H1 (cell line): ENCODE data around the gene BYSL. TPM values are rescaled to one million over a fixed set of nuclear protein-coding genes. Genes with fewer than 3 reads are reported as not detected.

Experiments used
- CTCF ChIA-PET: fragments of 300-600 bp; sonication (Branson Sonifier 250); formaldehyde crosslinking; loops from one replicate; lab custom pipeline; 2021; ENCODE audit not compliant: partially characterized antibody; lab: Charles Lee
- POLR2A ChIA-PET: fragments of 300-600 bp; sonication (Branson Sonifier 250); formaldehyde crosslinking; loops from one replicate; lab custom pipeline; 2021; ENCODE audit warnings: inconsistent platforms; ENCODE audit not compliant: partially characterized antibody; lab: Charles Lee
- DNase-seq, 2 experiments: peaks; one replicate each; pipeline versions ENCODE4 v3.0.0 to v3.0.0-alpha.2; 2010 to 2022; ENCODE audit warnings: low spot score in 2 of 2, low read depth in 1 of 2, mixed read lengths in 1 of 2
- FAIRE-seq: peaks from 2 replicates; lab custom pipeline; 2011; peaks lifted over from hg19 to GRCh38; lab: Jason Lieb, UNC
- H2AFZ ChIP-seq: 2 replicates; pipeline ENCODE4 v1.8.1; 2012; ENCODE audit warnings: low read length, inconsistent platforms
- H2AK5ac ChIP-seq: 2 replicates; pipeline ENCODE4 v1.6.1; 2013; ENCODE audit warnings: low read depth, low read length
- H2BK120ac ChIP-seq: replicated peaks from 2 replicates; pipeline ENCODE3; 2013; ENCODE audit warnings: low read depth, low read length, inconsistent platforms
- H2BK12ac ChIP-seq: 2 replicates; pipeline ENCODE4 v1.6.1; 2013; ENCODE audit warnings: low read depth, low read length
- H2BK15ac ChIP-seq: 2 replicates; pipeline ENCODE4 v1.6.1; 2013; ENCODE audit warnings: low read length
- H2BK20ac ChIP-seq: 2 replicates; pipeline ENCODE4 v1.6.1; 2013; ENCODE audit warnings: low read length
- H2BK5ac ChIP-seq: 2 replicates; pipeline ENCODE4 v1.6.1; 2013; ENCODE audit warnings: low read depth, low read length
- H3K14ac ChIP-seq: 2 replicates; pipeline ENCODE4 v1.6.1; 2013; ENCODE audit warnings: inconsistent platforms; ENCODE audit not compliant: insufficient read length
- H3K18ac ChIP-seq: 2 replicates; pipeline ENCODE4 v1.6.1; 2013; ENCODE audit warnings: low read length; ENCODE audit errors: extremely low read depth
- H3K23ac ChIP-seq: 2 replicates; pipeline ENCODE4 v1.6.1; 2013; ENCODE audit warnings: inconsistent platforms; ENCODE audit not compliant: insufficient read length
- H3K23me2 ChIP-seq: 2 replicates; pipeline ENCODE4 v1.6.1; 2013; ENCODE audit warnings: low read depth, low read length
- H3K27ac ChIP-seq: 2 replicates; pipeline ENCODE4 v1.6.1; 2011; ENCODE audit warnings: low read depth, low read length, inconsistent platforms
- H3K27me3 ChIP-seq, 4 experiments: replicated peaks in 1 of 4; 1 replicate in 1 of 4; 2 replicates in 3 of 4; pipeline versions ENCODE4 v1.6.1 to v1.8.1; 2011 to 2013; ENCODE audit warnings: low read length in 3 of 4, mild to moderate bottlenecking in 3 of 4, inconsistent platforms in 2 of 4, mixed read lengths in 2 of 4, moderate library complexity in 1 of 4; ENCODE audit not compliant: control insufficient read depth in 3 of 4, insufficient read depth in 3 of 4; ENCODE audit errors: extremely low read depth in 1 of 4
- H3K36me3 ChIP-seq, 4 experiments: 2 replicates each; pipeline versions ENCODE4 v1.6.1 to v1.8.1; 2011 to 2013; ENCODE audit warnings: mild to moderate bottlenecking in 4 of 4, low read length in 3 of 4, moderate library complexity in 2 of 4, control low read depth in 1 of 4, inconsistent platforms in 1 of 4; ENCODE audit not compliant: insufficient read depth in 4 of 4, control insufficient read depth in 2 of 4
- H3K4ac ChIP-seq: replicated peaks from 2 replicates; pipeline ENCODE3; 2013; ENCODE audit warnings: low read length, low read depth, mixed read lengths, inconsistent platforms; ENCODE audit not compliant: insufficient read length
- H3K4me1 ChIP-seq, 4 experiments: replicated peaks in 1 of 4; 1 replicate in 1 of 4; 2 replicates in 3 of 4; pipeline versions ENCODE4 v1.6.1 to v1.8.1; 2011 to 2013; ENCODE audit warnings: low read length in 3 of 4, inconsistent platforms in 2 of 4, mixed read lengths in 1 of 4; ENCODE audit not compliant: insufficient read depth in 4 of 4, control insufficient read depth in 3 of 4
- H3K4me2 ChIP-seq, 2 experiments: 2 replicates each; pipeline versions ENCODE4 v1.6.1 to v1.8.1; 2011 to 2013; ENCODE audit warnings: low read depth in 2 of 2, low read length in 2 of 2, control low read depth in 1 of 2, inconsistent platforms in 1 of 2, mild to moderate bottlenecking in 1 of 2; ENCODE audit not compliant: insufficient read depth in 1 of 2
- H3K4me3 ChIP-seq, 4 experiments: fragments of 200-600, 300-600 bp in 1 of 4; sonication (generic), shearing (Covaris generic), sonication (Bioruptor Twin) in 1 of 4; 2 replicates each; pipeline versions ENCODE4 v1.5.1 to v1.8.1; 2011 to 2016; ENCODE audit warnings: low read length in 4 of 4, low read depth in 3 of 4, control low read depth in 2 of 4, inconsistent platforms in 2 of 4, mild to moderate bottlenecking in 2 of 4, mixed read lengths in 1 of 4, moderate library complexity in 1 of 4; ENCODE audit not compliant: insufficient read depth in 2 of 4; ENCODE audit errors: extremely low read depth in 1 of 4
- H3K56ac ChIP-seq: replicated peaks from 2 replicates; pipeline ENCODE3; 2013; ENCODE audit warnings: low read depth, mild to moderate bottlenecking, mixed read lengths, low read length, inconsistent platforms; ENCODE audit not compliant: insufficient read length
- H3K79me1 ChIP-seq: 2 replicates; pipeline ENCODE4 v1.6.1; 2013; ENCODE audit warnings: low read depth, low read length, control low read depth
- H3K79me2 ChIP-seq, 2 experiments: 2 replicates each; pipeline versions ENCODE4 v1.6.1 to v1.8.1; 2012 to 2013; ENCODE audit warnings: low read length in 2 of 2, mild to moderate bottlenecking in 2 of 2, inconsistent platforms in 1 of 2; ENCODE audit not compliant: insufficient read depth in 2 of 2, control insufficient read depth in 1 of 2
- H3K9ac ChIP-seq, 4 experiments: replicated peaks in 1 of 4; 1 replicate in 1 of 4; 2 replicates in 3 of 4; pipeline versions ENCODE4 v1.6.1 to v1.8.1; 2011 to 2013; ENCODE audit warnings: low read depth in 3 of 4, low read length in 3 of 4, control low read depth in 2 of 4, mild to moderate bottlenecking in 2 of 4, moderate library complexity in 2 of 4, inconsistent platforms in 1 of 4; ENCODE audit errors: extremely low read depth in 1 of 4
- H3K9me3 ChIP-seq, 2 experiments: 2 replicates each; pipeline versions ENCODE4 v1.6.1 to v1.8.1; 2012 to 2013; ENCODE audit warnings: mild to moderate bottlenecking in 2 of 2, moderate library complexity in 2 of 2, control low read depth in 1 of 2, inconsistent platforms in 1 of 2, low read depth in 1 of 2, low read length in 1 of 2, mixed read lengths in 1 of 2; ENCODE audit not compliant: insufficient read depth in 2 of 2
- H4K20me1 ChIP-seq, 2 experiments: replicated peaks in 1 of 2; 2 replicates each; pipeline versions ENCODE3 to v1.8.1; 2011 to 2013; ENCODE audit warnings: inconsistent platforms in 2 of 2, low read length in 2 of 2, mild to moderate bottlenecking in 1 of 2; ENCODE audit not compliant: insufficient read depth in 2 of 2, control insufficient read depth in 1 of 2
- H4K5ac ChIP-seq: 2 replicates; pipeline ENCODE4 v1.6.1; 2013; ENCODE audit warnings: low read length, low read depth, mixed read lengths, inconsistent platforms; ENCODE audit not compliant: insufficient read length
- H4K8ac ChIP-seq: 2 replicates; pipeline ENCODE4 v1.8.0; 2013; ENCODE audit warnings: mild to moderate bottlenecking, moderate library complexity, low read length, inconsistent platforms; ENCODE audit not compliant: insufficient read depth; ENCODE audit errors: extremely low read depth
- H4K91ac ChIP-seq: replicated peaks from 2 replicates; pipeline ENCODE3; 2013; ENCODE audit warnings: low read length, mixed read lengths, inconsistent platforms; ENCODE audit not compliant: insufficient read length
- GTF2F1 ChIP-seq: IDR thresholded peaks from 2 replicates; pipeline ENCODE4 v1.6.1; 2012; ENCODE audit warnings: low read depth, low read length, improper control_type of control experiment, borderline replicate concordance
- NANOG ChIP-seq: IDR thresholded peaks from 2 replicates; pipeline ENCODE4 v1.6.1; 2011; ENCODE audit warnings: low read length, low read depth, mild to moderate bottlenecking, inconsistent platforms; ENCODE audit not compliant: insufficient read depth, poor library complexity, severe bottlenecking
- POLR2A ChIP-seq, 2 experiments: IDR thresholded peaks; 1 replicate in 1 of 2; 2 replicates in 1 of 2; pipeline ENCODE4 v1.6.1; 2011; ENCODE audit warnings: low read depth in 2 of 2, low read length in 2 of 2, mild to moderate bottlenecking in 2 of 2; ENCODE audit errors: control extremely low read depth in 1 of 2
- POLR2AphosphoS5 ChIP-seq: IDR thresholded peaks from 2 replicates; pipeline ENCODE4 v1.6.1; 2011; ENCODE audit warnings: low read depth, low read length
- WGBS, 2 experiments: shearing (Covaris generic) in 1 of 2; methylation state at CpG; one replicate each; pipeline versions ENCODE4 v1.1.6 to v1.1.7; 2013 to 2015; ENCODE audit warnings: low lambda C conversion rate in 2 of 2, mixed read lengths in 2 of 2, inconsistent platforms in 1 of 2, low coverage in 1 of 2, missing lambda C conversion rate in 1 of 2; ENCODE audit not compliant: insufficient replicate concordance in 2 of 2, insufficient coverage in 1 of 2, insufficient read length in 1 of 2; ENCODE audit errors: extremely low coverage in 1 of 2, missing lambda C conversion rate in 1 of 2; 5-methylcytosine and 5-hydroxymethylcytosine counted together
- polyA plus RNA-seq, 7 experiments: library from polyadenylated mRNA; depleted of rRNA in 3 of 7; stranded (reverse) in 5 of 7; unstranded in 2 of 7; fragments of >200 nt in 5 of 7; fragments of 200-250 nt in 2 of 7; gene quantifications; 1 replicate in 5 of 7; 2 replicates in 1 of 7; 4 replicates in 1 of 7; pipeline versions ENCODE4 v1.2.1 to v1.2.3, GENCODE V29; 2011 to 2013; ENCODE audit warnings: missing spikeins in 2 of 7, mixed read lengths in 2 of 7
- total RNA-seq: library from RNA; stranded (reverse); fragmentation: NEBNext Ultra II Directional; extraction: Animal tissue kit (Norgen Biotek cat#: 25700); gene quantifications from 2 replicates; pipeline ENCODE4 v1.2.1, GENCODE V29; 2021

The BYSL gene
- total and polyA plus RNA-seq, 2 of the 8 experiments (the other 6 are each of a cell fraction or from before 2014, with no cell fraction given) = 37.3 to 49.2 TPM

DNA sequence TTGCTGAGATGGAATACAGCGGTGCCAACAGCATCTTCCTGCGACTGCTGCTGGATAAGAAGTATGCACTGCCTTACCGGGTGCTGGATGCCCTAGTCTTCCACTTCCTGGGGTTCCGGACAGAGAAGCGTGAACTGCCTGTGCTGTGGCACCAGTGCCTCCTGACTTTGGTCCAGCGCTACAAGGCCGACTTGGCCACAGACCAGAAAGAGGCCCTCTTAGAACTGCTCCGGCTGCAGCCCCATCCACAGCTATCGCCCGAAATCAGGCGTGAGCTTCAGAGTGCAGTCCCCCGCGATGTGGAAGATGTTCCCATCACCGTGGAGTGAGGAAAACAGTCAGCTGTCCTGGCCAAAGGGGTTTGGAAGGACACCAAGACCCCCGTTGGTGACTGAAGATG is 11.1 kb downstream of the BYSL start:
- H4K91ac ChIP-seq = no peak overlapping the region
- H4K20me1 ChIP-seq = peaks cover 2 to 10% of the 10 kb centered on the region in 2 experiments
- H3K56ac ChIP-seq = no peak overlapping the region
- H3K79me2 ChIP-seq = peaks cover 0 to 4% of the 10 kb centered on the region in 2 experiments; a peak in 1 of 4 replicates
- H3K4me3 ChIP-seq = no peak overlapping the region
- H2AFZ ChIP-seq = no peak overlapping the region
- H3K36me3 ChIP-seq = peaks cover 52 to 79% (median 71%) of the 10 kb centered on the region in 4 experiments
- H3K4me2 ChIP-seq = no peak overlapping the region
- H4K8ac ChIP-seq = no peak overlapping the region
- H2BK20ac ChIP-seq = no peak overlapping the region
- no peaks in the 10 kb centered on the region; the same call in none of the 2 replicates for H3K79me1 ChIP-seq
- H3K9ac ChIP-seq = no peak overlapping the region
- no peaks in the 10 kb centered on the region for H3K23me2 ChIP-seq
- H2AK5ac ChIP-seq = no peak overlapping the region
- no peak overlapping the region for H2BK120ac ChIP-seq
- H2BK12ac ChIP-seq = no peak overlapping the region
- ChIA-PET CTCF (interaction anchor here (1.3 to 13.7 kb wide), 3 partner anchors 11 to 112 kb away, joined by 4 to 219 read pairs (median 27); partner anchors contain the start of genes BYSL and MED20), POLR2A (interaction anchor here (1.1 to 16.6 kb wide), 3 partner anchors 6 to 113 kb away, joined by 3 to 235 read pairs (median 157); partner anchors contain the start of genes BYSL, MED20 and TAF8)
- no peak overlapping the region for H3K14ac ChIP-seq
- H4K5ac ChIP-seq = no peak overlapping the region
- H3K18ac ChIP-seq = no peak overlapping the region
- TF ChIP-seq POLR2AphosphoS5 (0 out of 2 replicates have a peak, but pooled peaks have one; percentile 12), POLR2A (IDR thresholded peaks at IDR 0.05; ENCODE audit: control extremely low read depth in 1 of 2, low read depth in 2 of 2, low read length in 2 of 2) (peak in 1 of 2 experiments; percentile 37; a peak in 1 of 3 replicates), GTF2F1 (no peak), NANOG (no peak)
- peaks cover 0 to 3% (median 0%) of the 10 kb centered on the region in 4 experiments; a peak in 2 of 7 replicates for H3K4me1 ChIP-seq
- WGBS, 2 experiments = 90% methylated on average over 15 of the region's 15 CpGs; no CpG with 5 or more reads in 1 of the 2 experiments
- no peak overlapping the region for H3K4ac ChIP-seq
- no peak overlapping the region for H3K27ac ChIP-seq
- no peak overlapping the region for H2BK5ac ChIP-seq
- H3K27me3 ChIP-seq = no peaks in the 10 kb centered on the region
- no peak for DNase-seq
- H2BK15ac ChIP-seq = no peak overlapping the region
- no peak for FAIRE-seq
- no peak overlapping the region for H3K23ac ChIP-seq
- H3K9me3 ChIP-seq = no peaks in the 10 kb centered on the region
